Stomach smooth muscle (tissue), 2 donors: ENCODE measurements around the gene SDF2.
A peak's percentile ranks its signal among the peaks of the same experiment; 100 is the strongest.

ENCODE experiments used
- H3K27ac ChIP-seq: one replicate; pipeline ENCODE4 v1.7.0; 2013; ENCODE audit warnings: mild to moderate bottlenecking, low read length, inconsistent platforms
- H3K27me3 ChIP-seq, 2 donors: one replicate each; pipeline ENCODE4 v1.7.0; 2013; ENCODE audit warnings: low read length in 2 of 2; ENCODE audit not compliant: insufficient read depth in 2 of 2, control insufficient read depth in 1 of 2
- H3K36me3 ChIP-seq, 2 donors: one replicate each; pipeline ENCODE4 v1.7.0; 2013; ENCODE audit warnings: low read length in 2 of 2; ENCODE audit not compliant: control insufficient read depth in 2 of 2, insufficient read depth in 2 of 2
- H3K4me1 ChIP-seq: one replicate; pipeline ENCODE4 v1.7.0; 2013; ENCODE audit warnings: low read length; ENCODE audit not compliant: control insufficient read depth, insufficient read depth
- H3K4me3 ChIP-seq, 2 donors: one replicate each; pipeline ENCODE4 v1.7.0; 2013; ENCODE audit warnings: low read length in 2 of 2
- H3K9ac ChIP-seq, 2 donors: one replicate each; pipeline ENCODE4 v1.7.0; 2013; ENCODE audit warnings: low read length in 2 of 2, mild to moderate bottlenecking in 1 of 2
- H3K9me3 ChIP-seq, 2 donors: one replicate each; pipeline ENCODE4 v1.7.0; 2013; ENCODE audit warnings: low read length in 2 of 2; ENCODE audit not compliant: control insufficient read depth in 2 of 2
- donor health status: healthy.
- donor health status: Pancreatic carcinoma.

The SDF2 gene

GRCh38 chr17:28661635-28662526 lies at the start of gene SDF2, which contains the start of gene SUPT6H:
Gene SDF2, minus strand, starts transcription at chr17:28661906. Its CDS starts 30 bp downstream, at chr17:28661876.
Gene SUPT6H, plus strand, starts transcription at chr17:28662205. Its CDS starts 11,197 bp downstream, at chr17:28673402.
- Histone ChIP-seq H3K27ac (peak within 1 kb of the TSS; percentile 98), H3K9ac (peak within 1 kb of the TSS; percentile 98 to 100), H3K4me1 (peaks cover 23% of the 10 kb centered on the region), H3K9me3 (no peaks in the 10 kb centered on the region), H3K27me3 (no peaks in the 10 kb centered on the region), H3K36me3 (peaks cover 0 to 5% of the 10 kb centered on the region in 2 donors), H3K4me3 (peak within 1 kb of the TSS; percentile 99 to 100)

DNA sequence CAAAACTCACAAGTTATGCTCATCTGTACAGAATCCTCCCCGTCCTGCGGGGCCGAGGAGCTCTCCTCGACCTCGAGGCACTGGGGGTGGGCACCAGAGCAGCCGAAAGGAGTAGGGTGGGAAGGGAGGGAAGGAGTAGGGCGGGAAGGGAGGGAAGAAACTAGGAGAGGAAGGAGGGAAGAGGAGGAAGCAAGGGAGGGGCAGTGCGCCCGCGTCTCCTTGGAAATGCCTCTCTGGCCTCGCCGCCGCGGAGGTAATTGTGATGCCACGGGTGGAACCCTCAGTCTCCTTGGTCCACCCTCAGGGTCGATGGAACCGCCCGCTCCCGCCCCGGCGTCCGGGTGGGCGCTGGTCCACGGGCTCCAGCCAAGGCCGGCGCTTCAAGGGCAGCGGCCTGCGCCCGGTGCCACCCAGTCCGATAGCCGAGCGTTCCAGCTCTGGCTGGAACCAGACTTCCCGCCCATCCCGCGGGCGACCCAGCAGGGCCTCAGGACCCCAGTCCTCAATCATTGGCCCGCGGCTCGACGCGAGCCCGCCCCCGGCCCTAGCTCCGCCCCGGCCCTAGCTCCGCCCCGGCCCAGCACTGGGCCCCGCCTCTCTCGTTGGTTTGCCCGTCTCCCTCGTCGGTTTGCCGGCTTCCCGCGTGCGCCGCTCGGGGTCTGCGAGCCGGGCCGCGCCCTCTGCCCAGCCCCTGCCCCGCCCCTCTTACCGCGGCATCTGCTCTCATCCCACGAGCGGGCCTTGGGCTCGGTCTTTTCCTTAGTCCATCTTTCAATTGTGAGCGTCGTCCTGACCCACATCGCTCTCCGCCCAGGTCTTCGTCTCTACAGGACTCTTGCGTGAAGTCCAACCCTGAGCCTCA lies 49.4 kb upstream of the SDF2 start:
- Histone ChIP-seq H3K9me3 (no peaks in the 10 kb centered on the region), H3K4me1 (peaks cover 19% of the 10 kb centered on the region), H3K36me3 (peaks cover 17 to 22% of the 10 kb centered on the region in 2 donors), H3K9ac (peak overlapping the region; percentile 73 to 82), H3K27ac (peak overlapping the region; percentile 79), H3K4me3 (peak overlapping the region; percentile 77 to 79), H3K27me3 (no peaks in the 10 kb centered on the region)

GRCh38 chr17:28707339-28707720 lies 45.6 kb upstream of the SDF2 start:
- H3K36me3 ChIP-seq = peaks cover 7 to 14% of the 10 kb centered on the region in 2 donors
- no peak overlapping the region for H3K27ac ChIP-seq
- no peak overlapping the region for H3K9ac ChIP-seq
- H3K4me1 ChIP-seq = peaks cover 16% of the 10 kb centered on the region
- H3K27me3 ChIP-seq = no peaks in the 10 kb centered on the region
- H3K9me3 ChIP-seq = no peaks in the 10 kb centered on the region
- no peak overlapping the region for H3K4me3 ChIP-seq

DNA sequence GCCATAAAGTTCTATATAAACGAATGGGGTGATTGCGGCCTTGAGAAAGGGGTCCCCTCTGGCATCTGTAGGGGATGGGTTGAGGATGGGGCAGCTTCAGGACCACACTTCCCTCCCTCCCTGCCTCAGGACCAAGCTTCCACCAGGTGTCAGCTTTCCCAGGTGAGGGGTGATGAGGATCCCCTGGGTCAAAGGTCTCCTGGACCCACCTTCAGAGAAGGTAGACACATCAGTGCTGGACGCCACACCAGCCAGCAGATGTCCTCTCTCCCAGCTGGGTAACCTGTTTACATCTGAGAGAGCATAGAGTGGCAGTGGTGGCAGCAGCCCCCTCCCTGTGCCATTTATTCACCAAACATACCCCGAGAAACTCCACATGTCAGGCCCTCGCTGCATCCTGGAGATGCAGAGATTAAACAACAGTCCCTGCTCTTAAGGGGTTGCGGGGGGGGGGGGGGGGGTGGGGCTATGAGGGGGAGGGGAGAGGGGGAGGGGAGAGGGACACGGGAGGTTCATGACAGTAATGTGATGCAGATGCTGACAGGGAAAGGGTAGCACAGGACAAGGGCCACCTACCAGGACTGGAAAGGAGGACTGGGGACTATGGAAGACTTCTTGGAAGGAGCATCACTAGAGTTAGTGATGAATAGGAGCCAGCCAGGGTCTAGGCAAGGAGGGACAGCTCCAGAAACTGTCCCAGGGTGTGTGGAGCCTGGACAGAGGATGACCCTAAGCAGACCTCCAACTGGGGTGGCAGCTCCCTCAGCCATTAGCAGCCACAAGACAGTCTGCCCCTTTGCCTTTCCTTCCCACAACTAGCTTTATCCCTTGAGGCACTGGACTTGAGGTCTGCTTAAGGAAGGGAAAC lies 45.0 kb upstream of the SDF2 start:
- Histone ChIP-seq H3K4me1 (peaks cover 12% of the 10 kb centered on the region), H3K27me3 (no peaks in the 10 kb centered on the region), H3K4me3 (no peak overlapping the region), H3K36me3 (peaks cover 11 to 21% of the 10 kb centered on the region in 2 donors), H3K27ac (no peak overlapping the region), H3K9me3 (no peaks in the 10 kb centered on the region), H3K9ac (no peak overlapping the region)

- Histone ChIP-seq H3K36me3 (peaks cover 20 to 29% of the 10 kb centered on the region in 2 donors), H3K9me3 (no peaks in the 10 kb centered on the region), H3K4me1 (peaks cover 6% of the 10 kb centered on the region), H3K4me3 (no peak overlapping the region), H3K27ac (no peak overlapping the region), H3K27me3 (no peaks in the 10 kb centered on the region), H3K9ac (no peak overlapping the region)
Measured at GRCh38 chr17:28705728-28706334, 44.1 kb upstream of the SDF2 start.

DNA sequence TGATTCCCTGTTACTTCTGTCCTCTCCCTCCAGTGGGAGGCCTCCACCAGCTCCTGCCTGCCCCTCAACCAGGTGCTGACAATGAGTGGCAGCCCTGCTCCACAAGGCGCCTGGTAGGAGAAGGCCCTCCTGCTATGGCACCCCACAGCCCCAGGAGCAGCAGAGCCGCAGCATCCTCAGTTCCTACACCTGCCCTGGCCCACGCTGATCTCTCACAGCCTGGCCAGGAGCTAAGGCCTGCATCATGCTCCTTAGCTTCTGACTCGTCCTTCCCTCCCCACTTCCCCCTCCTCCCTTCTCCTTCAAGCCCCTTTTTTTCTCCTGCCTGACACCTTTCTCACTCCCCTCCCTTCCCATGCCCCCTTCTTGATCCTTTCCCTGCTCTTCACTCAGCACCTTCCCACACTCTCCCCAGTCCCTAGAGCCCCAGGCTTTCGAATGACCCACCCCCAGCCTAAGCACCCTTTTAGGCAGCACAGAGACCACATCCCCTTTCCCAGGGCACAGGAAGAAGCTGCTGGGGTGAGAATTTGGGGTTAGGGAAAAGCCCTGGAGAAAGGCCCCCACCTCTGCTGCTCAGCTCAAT lies 43.5 kb upstream of the SDF2 start:
- H3K9ac ChIP-seq = no peak overlapping the region
- H3K4me1 ChIP-seq = peaks cover 2% of the 10 kb centered on the region
- H3K27me3 ChIP-seq = no peaks in the 10 kb centered on the region
- no peak overlapping the region for H3K4me3 ChIP-seq
- peaks cover 27 to 36% of the 10 kb centered on the region in 2 donors for H3K36me3 ChIP-seq
- H3K9me3 ChIP-seq = no peaks in the 10 kb centered on the region
- H3K27ac ChIP-seq = no peak overlapping the region

DNA sequence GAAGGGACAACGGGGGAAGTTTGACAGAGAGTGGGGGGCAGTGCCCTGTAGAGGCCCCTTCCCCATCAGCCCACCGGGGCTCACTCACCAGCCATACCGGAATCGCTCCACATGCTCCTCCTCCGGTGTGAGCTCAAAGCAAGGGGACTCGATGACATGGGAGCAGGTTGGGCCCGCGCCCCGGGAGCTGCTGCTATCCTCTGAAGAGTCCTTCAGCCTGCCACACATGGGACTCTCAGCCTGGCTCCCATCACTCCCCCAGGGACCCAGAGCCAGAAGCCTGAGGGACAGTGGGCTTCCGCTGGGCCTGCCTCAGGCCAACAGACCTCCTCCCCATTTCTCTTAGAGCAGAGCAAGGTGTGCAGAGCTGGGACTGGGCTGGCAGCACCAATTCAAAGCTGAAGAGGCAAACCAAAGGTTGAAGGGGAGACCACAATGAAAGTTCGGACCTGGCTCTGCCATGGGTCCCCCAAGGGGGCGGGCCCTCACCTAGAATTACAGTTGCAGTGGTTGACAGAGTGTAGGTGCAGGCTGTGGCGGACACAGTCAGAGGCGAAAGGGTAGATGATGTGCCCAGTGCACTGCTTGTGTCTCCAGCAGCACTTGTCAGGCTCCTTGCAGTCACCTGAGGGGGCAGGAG lies 42.6 kb upstream of the SDF2 start:
- Histone ChIP-seq H3K27ac (no peak overlapping the region), H3K36me3 (peaks cover 35 to 44% of the 10 kb centered on the region in 2 donors), H3K27me3 (no peaks in the 10 kb centered on the region), H3K9me3 (no peaks in the 10 kb centered on the region), H3K9ac (no peak overlapping the region), H3K4me1 (no peaks in the 10 kb centered on the region), H3K4me3 (no peak overlapping the region)

DNA sequence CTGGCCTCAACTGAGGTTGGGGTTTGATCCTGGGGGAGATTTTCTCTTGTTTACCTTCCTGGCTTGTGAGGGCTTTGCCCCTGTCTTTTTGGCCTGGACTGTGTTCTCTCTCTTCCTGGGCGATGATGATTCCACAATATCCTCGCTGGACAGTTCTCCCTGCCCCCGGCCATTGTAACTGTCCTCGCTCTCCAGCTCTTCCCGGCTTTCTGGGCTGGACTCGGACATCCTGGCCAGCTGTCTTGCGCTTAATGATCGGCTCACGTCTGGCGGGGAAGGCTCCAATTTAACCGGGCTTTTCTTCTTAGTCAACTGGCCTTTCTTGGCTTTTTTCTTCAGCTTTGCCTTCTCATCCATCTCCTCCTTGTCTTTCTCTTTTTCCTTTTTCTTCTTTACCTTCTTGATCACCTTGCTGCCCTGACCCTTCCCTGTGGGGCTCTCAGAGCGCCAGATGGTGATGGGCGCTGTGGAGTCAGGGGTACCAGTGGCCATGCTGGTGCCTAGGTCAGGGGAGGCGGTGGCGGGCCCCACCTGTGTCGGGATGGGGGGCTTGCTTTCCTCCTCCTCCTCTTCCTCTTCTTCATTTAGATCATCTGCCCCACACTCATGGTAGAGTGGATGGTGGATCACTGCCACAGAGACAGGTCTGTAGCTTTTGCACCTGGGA lies 42.0 kb upstream of the SDF2 start:
- Histone ChIP-seq H3K36me3 (peaks cover 42 to 51% of the 10 kb centered on the region in 2 donors), H3K27ac (no peak overlapping the region), H3K9me3 (no peaks in the 10 kb centered on the region), H3K4me3 (no peak overlapping the region), H3K27me3 (no peaks in the 10 kb centered on the region), H3K4me1 (no peaks in the 10 kb centered on the region), H3K9ac (no peak overlapping the region)

GRCh38 chr17:28702752-28703150 lies 41.0 kb upstream of the SDF2 start:
- no peak overlapping the region for H3K9ac ChIP-seq
- H3K27ac ChIP-seq = no peak overlapping the region
- H3K9me3 ChIP-seq = no peaks in the 10 kb centered on the region

More at GRCh38 chr17:28702752-28703150, 41.0 kb upstream of the SDF2 start:
- Histone ChIP-seq H3K4me3 (no peak overlapping the region), H3K27me3 (no peaks in the 10 kb centered on the region), H3K4me1 (no peaks in the 10 kb centered on the region), H3K36me3 (peaks cover 50 to 60% of the 10 kb centered on the region in 2 donors)
